Left cardiac atrium (tissue), 4 donors: ENCODE measurements around the gene PSMB7. TPM values are rescaled to one million over a fixed set of nuclear protein-coding genes. Genes with fewer than 3 reads are reported as not detected.

Experiments
- ATAC-seq, 2 donors: fragments of 200-7000 bp; cut with Tn5 transposase; one replicate each; pipeline ENCODE4 v1.9.1; 2020; ENCODE audit warnings: mild to moderate bottlenecking in 2 of 2, moderate library complexity in 2 of 2
- DNase-seq: peaks from one replicate; pipeline ENCODE4 v3.0.0-alpha.2; 2020
- intact Hi-C, 2 donors: fragments of 100-400 bp; cut with DNase I; formaldehyde crosslinking; loops; one replicate each; pipeline versions ENCODE4 v1.14.1 to v1.15.1; 2022 to 2023
- total RNA-seq, 2 donors: library from RNA; stranded (reverse); fragmentation: NEBNext Ultra II Directional; extraction: Animal tissue kit (Norgen Biotek cat#: 25700); gene quantifications; one replicate each; pipeline ENCODE4 v1.2.1, GENCODE V29; 2021
- donor health status: DM: no; HTN: yes; CAD: no.
- donor health status: DM: no; HTN: yes; CAD: no; lungs with severe emphysema.
- donor health status: DM: yes; HTN: yes; CAD: no.
- donor health status: Dilated cardiomyopathy.

Gene PSMB7
- total RNA-seq, 2 donors from 2014 or later: 124 to 135 TPM

DNA sequence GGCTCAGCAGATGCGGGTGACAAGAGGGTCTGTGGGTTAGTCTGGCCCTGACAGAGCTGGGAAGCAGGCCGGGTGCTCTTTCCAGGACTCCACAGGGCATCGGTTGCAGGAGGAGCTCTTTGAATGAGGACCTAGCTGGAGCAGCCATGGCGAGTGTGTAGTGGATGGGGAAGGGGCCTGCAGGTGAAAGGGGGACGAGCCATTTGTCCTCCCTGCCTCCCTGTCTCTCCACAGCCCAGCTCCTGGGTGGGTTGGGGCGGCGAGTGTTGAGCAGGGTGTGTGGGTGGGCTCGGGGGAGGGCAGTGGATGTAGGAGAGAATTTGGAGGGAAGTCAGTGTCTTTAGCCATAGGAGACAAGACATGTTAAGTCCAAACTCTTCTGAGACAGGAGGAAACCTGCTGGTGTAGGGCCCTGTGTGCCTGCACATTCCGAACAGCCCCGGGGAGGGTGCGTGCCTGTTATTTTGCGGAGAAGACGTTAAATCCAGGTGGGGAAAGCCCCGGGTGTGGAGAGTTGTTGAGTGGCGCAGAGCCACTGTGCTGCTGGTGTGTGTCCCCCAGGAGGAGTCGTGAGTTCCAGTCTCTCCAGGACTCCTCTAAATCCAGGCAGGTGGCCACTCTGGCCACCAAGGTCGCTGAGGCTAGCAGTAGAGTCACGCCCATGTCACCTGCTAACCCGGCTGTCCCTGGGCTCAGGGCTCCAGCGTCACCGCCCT lies 73.6 kb downstream of the PSMB7 start:
- intact Hi-C loops: no loop called here
- DNase-seq (no peak), ATAC-seq (no peak)

DNA sequence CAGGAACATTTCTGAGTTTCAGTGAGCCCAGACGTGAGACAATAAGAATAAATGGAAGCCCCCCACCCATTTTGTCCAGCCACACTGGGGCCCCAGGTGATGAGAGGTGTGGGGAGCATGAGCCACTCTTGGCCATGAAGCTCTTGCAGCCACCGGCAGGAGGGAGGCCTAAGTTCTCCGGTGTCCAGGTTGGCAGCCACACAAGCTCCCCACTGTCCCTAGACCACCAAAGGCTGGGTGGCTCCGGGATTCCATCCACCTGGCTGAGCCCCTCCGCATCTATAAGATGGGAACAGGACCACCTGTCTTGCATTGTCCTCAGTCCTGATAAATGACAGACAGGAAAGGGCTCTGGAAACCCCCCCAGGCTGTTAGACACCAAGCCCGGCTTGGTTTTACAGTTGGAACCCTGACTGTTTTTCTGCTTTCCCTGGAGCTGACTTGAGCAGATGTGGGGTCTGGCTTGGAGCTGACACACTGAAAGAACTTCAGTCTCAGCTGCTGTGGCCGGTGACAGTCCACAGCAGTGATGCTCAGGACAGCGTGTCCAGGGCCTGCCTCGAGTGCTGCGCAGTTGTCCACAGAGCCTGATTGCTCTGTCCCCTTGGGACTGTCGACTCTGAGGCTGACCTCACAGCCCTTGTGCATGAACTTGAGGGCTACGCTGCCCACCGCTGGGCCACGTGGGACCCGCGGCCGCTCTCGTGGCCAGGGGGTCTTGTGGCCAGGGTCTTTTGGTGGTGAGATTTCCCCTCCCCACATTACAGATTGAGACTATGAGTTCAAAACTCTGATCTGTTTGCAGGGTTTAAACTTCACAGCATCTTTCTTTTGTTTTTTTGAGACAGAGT lies 74.8 kb downstream of the PSMB7 start:
- intact Hi-C loops: no loop called here
- ATAC-seq: no peak
- no peak for DNase-seq

DNA sequence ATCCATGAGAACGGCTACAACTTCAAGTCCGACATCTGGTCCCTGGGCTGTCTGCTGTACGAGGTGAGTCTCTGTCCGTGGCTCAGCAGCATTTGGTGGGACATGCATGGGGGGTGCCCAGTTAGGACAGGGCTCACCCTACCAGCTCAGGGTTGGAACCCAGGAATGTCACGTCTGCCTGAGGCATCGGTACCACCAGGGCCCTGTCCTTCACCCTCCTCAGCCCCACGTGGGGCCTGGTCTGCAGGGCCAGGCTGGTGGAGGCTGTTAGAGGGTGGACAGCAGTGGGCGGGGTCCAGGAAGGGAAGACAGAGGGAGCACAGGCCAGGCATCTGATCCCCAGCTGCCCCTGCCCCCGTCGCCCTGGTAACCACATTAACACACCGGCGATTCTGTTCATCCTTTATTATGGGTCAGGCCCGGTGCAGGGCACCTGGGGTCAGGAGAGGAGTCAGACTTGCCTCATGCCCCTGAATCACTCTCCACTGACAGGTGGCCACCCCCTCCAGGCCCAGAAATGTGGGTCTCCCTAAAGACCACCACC lies 75.6 kb downstream of the PSMB7 start:
- DNase-seq (no peak), ATAC-seq (no peak)
- intact Hi-C loops: no loop called here

DNA sequence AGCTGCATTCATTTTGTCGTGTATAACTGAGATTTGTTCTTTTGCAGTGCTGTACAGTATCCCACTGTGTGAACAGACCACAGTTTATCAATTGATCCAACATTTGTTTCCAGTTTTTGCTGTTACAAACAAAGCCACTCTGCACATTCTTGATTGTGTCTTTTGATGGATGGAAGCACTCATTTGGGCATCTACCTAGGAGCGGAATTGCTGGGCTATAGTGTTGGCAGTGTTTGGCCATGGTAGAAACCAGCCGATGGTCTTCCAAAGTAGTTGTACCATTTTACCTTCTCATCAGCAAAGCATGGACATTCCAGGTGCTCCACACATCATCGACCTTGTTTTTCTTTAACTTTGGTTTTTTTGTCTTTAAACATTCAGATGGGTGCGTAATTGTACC lies 77.7 kb downstream of the PSMB7 start:
- ATAC-seq: no peak
- intact Hi-C loops: no loop called here
- DNase-seq: no peak

DNA sequence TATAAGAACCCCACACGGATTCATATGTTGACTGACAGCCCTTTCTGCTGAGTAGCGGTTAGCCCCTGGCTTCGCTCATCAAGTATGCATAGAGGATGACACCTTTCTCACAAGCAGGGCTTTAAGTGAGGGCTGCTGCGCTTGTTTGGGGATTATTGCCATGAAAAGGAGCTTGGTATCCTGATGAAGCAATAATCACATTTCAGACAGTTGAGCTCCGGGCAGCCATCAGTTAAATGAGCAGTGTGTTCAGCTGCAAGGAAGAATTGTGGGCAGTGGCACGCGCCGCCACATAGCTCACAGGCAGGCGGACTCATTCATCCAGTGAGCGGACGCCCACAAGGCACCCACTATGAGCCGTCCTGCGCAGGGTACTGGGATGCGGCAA lies 79.9 kb downstream of the PSMB7 start:
- no peak for ATAC-seq
- no peak for DNase-seq
- intact Hi-C loops: no loop called here

DNA sequence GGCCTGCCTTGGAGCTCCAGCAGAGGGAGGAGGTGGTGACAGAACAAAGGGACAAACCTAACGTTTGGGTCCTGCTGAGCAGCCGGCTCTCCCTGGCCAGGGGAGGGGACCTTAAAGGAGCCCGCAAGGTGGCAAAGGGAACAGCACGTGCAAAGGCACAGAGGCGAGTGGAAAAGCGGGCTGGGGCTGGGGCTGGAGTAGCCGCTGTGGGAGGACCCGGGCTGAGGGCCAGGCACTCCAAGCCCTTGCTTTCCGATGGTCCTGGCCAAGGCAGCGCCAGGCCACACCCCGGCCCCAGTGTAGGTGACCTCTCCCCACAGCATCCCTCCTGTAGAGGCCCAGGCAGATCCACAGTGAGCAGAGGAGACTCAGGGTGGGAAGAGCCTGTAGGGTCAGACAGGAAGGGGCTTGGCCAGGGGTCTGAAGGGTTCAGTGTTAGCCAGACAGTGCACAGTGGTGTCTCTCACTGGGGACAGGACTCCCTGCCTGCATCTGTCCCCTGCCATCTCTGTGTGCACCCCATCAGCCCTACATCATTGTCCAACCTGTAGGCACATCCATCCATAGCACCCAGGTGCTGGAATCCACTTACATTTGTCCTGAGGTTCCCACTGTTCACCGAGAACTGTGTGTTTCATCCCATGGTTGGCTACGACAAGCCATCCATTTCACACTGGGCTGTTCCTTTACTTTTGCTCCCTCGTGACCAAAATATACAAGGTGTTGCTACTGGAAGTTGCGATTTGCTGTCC lies 80.5 kb downstream of the PSMB7 start:
- no peak for ATAC-seq
- DNase-seq: no peak
- intact Hi-C loops: no loop called here

DNA sequence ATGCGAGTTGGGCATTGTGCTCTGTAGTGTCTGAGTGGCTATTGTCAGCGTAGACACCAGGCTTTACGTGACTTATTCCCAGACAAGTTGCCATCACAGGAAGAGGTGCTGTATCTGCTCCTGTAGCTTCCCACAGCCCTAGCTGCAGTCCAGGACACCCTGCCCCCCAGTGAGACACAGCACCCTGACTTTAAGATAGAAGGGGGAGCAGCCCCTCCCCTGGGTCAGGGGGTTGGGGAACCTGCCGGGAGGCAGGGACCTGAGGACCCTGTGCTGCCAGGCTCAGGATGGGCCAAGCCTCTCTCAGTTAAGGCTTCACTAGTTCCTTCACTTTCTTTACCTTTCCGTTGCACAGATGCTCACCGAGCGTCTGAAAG lies 82.1 kb downstream of the PSMB7 start:
- intact Hi-C loops: no loop called here
- ATAC-seq (no peak), DNase-seq (no peak)

DNA sequence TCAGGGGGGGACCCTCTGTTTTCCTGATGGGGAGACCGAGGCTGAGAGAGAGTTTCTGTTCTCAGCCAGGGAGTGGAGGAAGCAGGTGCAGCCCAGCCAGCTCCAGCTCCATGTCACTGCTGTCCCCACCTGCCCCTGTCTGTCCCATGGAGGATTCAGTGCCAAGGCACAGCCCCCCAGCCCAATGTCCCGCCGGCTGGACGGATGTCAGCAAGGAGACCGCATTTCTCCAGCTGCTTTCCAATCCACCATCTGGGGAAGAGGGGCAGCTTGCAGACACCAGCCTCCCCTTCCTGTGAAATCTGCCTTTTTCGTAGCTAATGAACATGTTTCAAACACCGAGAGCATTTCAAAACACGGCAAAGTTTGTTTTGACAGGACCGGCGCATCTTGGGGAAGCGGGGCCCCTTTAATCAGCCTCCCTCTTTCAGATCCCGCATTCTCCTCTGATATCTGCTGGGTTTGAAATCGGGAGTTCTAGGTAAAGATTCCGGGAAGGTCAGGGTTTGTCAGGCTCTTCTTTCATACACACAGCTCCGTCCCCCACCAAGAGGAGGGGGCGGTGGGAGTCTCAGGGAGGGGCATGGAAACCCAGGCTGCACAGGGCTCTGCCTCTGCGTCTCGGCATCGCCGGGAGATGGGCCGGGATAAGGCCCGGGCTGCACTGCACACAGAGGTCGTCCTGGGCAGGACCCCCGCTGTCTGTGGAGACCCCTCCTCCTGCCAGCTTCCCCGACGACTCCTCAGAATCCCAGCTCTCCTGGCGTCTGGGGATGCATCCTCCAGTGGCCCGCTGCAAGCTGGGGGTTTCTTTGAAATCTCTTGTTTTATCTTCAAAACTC lies 82.7 kb downstream of the PSMB7 start:
- intact Hi-C loops: no loop called here
- ATAC-seq (no peak), DNase-seq (no peak)

DNA sequence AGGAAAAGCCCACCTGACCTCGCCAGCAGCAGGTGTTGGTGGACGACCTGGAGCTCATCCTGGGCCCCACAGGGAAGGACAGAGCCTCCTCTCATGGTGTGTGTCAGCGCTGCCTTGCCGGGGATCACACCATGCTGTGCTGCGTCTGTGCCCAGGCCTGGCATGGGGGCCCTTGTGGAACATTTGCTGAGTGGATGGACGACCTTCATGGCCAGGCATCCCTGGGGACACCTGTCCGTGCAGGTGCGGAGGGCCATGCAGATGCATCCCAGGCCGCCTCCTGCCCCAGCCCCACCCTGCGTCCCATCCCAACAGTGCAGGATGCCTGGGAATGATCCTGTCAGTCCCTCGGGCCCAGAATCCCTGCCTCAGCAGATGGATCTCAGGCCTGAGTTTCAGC lies 83.7 kb downstream of the PSMB7 start:
- no peak for ATAC-seq
- no peak for DNase-seq
- intact Hi-C loops: no loop called here

DNA sequence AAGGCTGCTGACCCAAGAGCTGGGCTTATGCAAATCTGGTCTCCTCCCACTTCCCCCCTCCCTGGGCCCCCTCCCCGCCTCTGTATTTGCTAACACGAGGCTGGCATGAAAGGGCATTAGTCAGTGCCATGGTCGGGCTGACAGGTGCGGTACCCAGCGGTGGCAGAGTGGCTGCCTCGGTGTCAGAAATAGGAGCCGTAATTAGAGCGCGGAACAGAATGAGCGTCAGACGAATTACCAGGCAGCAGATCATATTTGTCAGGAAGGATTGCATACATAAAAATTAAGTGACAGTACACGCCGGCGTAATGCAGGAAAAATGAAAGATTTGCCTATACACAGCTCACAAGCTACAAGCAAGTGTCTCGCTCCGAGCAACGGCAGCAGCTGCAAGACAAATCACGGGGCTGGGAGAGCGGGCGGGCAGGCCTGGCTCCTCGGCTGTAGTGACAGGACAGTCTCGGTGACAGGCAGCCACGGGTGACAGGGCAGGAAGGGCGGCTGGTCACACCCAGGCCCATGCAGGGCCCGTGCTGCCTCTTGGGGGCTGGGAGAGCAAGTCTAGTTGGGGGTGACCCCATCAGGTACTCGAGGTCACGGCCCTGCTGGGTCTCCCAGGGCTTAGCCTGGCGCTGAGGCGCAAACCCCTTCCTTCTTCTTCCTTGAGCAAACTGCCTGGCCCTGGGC lies 85.1 kb downstream of the PSMB7 start:
- DNase-seq (no peak), ATAC-seq (no peak)
- intact Hi-C loops: no loop called here

DNA sequence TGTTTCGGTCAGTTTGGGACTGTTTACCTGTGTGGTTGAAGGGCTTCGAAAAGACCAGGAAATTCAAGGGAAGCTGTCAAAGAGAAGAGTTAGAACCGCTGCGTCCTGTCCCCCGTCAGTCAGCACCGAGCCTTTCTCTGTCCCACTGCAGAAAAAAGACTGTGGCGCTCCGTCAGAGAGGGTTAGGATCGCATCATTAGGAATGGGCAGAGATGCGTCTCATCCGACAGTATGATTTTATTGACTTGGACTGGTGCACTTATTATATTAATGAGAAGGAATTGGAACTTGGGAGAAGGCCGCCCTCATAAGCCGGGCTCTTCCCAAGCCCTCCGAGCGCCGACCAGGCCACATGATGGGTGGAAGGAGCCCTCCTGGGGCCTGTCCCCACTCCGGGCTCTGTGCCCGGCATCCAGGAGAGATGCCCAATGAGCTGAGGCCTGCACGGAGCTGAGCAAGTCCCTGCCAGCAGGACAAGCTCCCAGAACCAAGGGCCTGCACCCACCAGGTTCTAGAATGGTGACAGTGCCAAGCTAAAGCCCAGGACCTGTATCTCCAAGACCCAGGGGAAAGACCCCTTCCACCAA lies 85.9 kb downstream of the PSMB7 start:
- no peak for DNase-seq

DNA sequence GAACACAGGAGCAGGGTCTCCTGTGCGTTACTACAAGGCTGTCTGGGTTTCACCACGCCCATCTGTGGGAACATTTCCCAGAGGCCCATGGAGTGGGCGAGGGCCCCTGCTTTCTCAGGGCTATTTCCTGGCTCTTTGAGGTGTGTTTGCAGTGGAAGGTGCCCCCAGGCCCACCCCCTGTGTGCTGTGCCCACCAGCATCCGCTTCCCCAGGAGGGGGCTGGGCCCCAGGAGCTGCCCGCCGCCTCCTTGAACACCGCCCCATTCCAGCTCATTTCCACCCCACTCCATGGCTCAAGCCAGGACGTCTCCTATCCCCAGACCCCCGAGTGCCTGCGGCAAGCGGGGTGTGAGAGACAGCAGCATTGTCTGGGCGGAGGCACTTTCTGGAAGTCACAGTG lies 87.0 kb downstream of the PSMB7 start:
- intact Hi-C loops: no loop called here
- DNase-seq: no peak
- ATAC-seq: no peak

More for the DNA sequence above, 85.9 kb downstream of the PSMB7 start:
- no peak for ATAC-seq
- intact Hi-C loops: no loop called here

DNA sequence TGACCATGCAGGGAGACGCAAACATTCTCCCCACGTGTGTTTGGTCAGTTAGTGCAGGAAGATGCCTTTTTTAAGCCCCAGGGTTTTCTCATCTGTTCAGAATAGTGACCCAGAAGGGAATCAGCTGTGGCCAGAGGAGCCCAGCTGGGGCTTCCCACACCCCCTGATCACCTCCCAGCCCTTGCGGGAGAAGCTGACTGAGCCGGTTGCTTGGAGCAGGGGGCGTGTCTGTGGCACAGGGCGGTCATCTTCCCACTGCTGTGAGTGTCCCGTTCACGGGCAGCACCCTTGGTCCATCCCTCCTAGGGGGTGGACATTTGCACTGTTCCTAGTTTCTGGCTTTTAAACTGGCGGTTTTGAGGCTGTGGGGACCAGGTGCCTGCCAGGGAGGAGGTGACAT lies 87.8 kb downstream of the PSMB7 start:
- intact Hi-C loops: no loop called here
- DNase-seq (no peak), ATAC-seq (no peak)

DNA sequence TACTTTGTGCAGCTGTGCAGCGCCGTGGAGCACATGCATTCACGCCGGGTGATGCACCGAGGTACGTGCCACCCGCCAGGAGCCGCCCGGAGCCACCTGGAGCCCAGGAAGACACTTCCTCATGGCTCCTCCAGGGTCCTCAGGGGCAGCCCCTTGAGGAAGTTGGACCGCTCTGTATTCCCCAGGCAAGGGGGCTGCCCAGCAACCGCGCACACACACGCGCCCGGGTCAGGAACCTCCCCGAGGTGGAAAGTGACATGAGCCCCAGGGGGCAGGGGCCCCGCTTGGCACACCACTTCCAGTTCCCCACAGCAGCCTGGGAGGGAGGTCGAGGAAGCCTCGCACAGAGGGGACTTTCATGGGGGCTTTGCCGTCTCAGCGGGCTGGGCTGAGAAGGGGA lies 88.9 kb downstream of the PSMB7 start:
- no peak for ATAC-seq
- no peak for DNase-seq
- intact Hi-C loops: no loop called here

DNA sequence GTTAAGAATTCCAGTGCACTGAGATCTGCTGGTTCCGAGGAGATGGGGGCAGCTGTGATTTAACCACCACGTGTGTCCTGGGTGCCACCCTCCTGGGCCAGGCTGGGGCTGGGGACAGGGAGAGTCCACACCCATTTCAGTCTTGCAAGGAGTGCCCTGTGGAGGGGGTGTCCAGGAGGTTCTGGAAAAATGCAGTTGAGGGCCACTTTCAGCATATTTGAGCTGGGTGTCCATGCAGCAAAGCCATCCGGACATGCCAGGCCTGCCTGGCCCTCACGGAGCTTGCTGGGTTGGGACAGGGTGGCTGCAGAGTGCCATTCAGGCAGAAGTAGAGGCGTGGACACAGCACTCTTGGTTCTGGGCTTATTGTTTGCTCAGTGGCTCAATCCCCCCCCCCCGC lies 89.4 kb downstream of the PSMB7 start:
- ATAC-seq (no peak), DNase-seq (no peak)
- intact Hi-C loops: no loop called here

DNA sequence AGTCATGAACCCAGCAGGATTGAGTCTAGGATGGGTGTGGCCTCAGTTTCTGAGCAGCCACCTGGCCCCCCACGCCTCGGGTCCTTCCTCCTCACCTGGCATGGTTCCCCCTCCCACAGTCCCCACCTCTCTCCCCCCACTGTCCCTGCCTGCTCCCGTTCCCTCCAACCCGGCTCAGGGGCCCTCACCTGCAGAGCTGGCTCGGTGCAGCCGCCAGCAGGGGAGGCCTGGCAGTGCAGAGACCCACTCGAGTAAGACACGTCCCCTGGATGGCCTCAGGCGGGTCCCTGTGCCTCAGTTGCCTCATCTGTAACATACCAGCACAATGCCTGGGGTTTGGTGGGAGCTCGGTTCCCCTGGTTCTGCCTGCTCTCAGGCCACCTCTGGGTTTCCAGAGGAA lies 91.3 kb downstream of the PSMB7 start:
- ATAC-seq (no peak), DNase-seq (no peak)
- intact Hi-C loops: loop anchor here in 1 of 2 donors (5.0 kb wide), 1 partner anchor 197 kb away; no protein-coding TSS in a partner anchor

DNA sequence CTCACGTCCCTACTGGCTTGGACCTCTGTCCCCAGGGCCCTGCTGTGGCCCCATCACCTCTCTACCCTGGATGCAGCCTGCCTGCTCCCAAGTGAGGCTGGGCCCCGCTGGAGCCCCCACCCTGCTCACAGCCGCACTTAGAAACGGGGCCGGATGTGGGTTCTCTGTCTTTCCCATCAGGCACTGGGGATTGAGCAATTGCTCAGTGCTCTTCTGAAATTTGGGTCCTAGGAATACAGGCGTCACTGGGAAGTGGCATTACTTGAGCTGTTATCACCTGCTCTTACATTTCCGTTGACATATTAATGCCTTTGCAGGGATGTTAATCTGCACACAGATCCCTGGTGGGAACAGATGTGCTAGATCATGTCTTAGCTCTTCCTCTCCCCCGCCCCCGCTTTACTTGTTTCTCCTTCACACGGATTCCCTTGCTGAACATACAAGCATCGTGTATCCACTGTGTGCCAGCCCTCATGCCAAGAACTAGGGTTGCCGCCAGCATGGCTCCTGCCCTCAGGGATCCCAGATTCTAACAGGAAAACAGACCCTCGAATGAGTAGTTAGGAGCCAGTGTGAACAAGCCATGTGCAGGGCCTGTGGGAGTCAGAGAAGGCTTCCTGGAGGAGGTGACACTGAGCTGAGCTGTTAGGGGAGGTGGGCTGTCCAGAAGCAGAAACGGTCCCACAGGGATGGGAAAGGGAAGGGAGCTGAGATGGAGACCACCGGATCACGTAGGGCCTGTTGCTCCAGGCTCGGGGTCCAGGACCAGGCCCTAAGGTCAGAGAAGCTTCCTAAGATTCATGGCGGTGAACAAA lies 92.4 kb downstream of the PSMB7 start:
- intact Hi-C loops: loop anchor here in 1 of 2 donors (5.0 kb wide), 1 partner anchor 196 kb away; no protein-coding TSS in a partner anchor
- ATAC-seq: no peak
- no peak for DNase-seq
